GM12865 (cell line): ENCODE data around the gene PIK3CG.

Source experiments
- DNase-seq: peaks from one replicate; pipeline ENCODE4 v3.0.0; 2010; ENCODE audit warnings: low read depth
- H3K4me3 ChIP-seq: 2 replicates; pipeline ENCODE4 v1.5.1; 2011; ENCODE audit warnings: mild to moderate bottlenecking, low read depth, low read length, control low read depth
- TF ChIP-seq, protein P1 (sequence below): IDR thresholded peaks from 2 replicates; pipeline ENCODE4 v1.5.1; 2011; ENCODE audit warnings: low read length, control low read depth, low read depth, inconsistent platforms; ENCODE audit not compliant: insufficient read depth; ENCODE audit errors: missing control alignments

PIK3CG gene

DNA sequence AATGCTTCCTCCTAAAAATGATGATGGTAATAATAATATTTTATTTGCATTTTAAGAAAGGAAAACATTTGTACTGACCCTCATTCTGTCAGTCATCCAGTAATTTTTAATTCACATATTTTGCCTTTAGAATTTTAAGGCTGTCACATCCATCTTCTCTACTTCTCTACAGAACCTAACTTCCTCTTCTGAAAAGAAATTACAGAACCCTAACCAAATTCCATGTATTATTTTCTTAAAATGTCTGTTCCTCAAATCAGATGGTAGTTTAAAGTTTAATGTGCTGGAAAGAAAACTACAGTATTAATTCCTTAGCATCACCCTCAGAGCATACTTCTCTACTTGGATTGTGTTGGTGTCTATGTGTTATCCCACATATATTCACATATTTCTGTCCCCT, 9.0 kb downstream of the PIK3CG start:
- TF ChIP-seq, protein P1, sequence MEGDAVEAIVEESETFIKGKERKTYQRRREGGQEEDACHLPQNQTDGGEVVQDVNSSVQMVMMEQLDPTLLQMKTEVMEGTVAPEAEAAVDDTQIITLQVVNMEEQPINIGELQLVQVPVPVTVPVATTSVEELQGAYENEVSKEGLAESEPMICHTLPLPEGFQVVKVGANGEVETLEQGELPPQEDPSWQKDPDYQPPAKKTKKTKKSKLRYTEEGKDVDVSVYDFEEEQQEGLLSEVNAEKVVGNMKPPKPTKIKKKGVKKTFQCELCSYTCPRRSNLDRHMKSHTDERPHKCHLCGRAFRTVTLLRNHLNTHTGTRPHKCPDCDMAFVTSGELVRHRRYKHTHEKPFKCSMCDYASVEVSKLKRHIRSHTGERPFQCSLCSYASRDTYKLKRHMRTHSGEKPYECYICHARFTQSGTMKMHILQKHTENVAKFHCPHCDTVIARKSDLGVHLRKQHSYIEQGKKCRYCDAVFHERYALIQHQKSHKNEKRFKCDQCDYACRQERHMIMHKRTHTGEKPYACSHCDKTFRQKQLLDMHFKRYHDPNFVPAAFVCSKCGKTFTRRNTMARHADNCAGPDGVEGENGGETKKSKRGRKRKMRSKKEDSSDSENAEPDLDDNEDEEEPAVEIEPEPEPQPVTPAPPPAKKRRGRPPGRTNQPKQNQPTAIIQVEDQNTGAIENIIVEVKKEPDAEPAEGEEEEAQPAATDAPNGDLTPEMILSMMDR: no peak
- DNase-seq: no peak
- H3K4me3 ChIP-seq: no peak overlapping the region

GRCh38 chr7:106875508-106875907, 10.4 kb downstream of the PIK3CG start:
- H3K4me3 ChIP-seq: no peak overlapping the region
- TF ChIP-seq, protein P1: no peak

GRCh38 chr7:106878748-106879439, 13.8 kb downstream of the PIK3CG start:
- no peak for DNase-seq
- no peak overlapping the region for H3K4me3 ChIP-seq
- TF ChIP-seq, protein P1: no peak

More at GRCh38 chr7:106875508-106875907, 10.4 kb downstream of the PIK3CG start:
- no peak for DNase-seq

- no peak overlapping the region for H3K4me3 ChIP-seq
- TF ChIP-seq, protein P1: no peak
- DNase-seq: no peak
These were observed 16.9 kb downstream of the PIK3CG start for GRCh38 chr7:106881984-106882383.

GRCh38 chr7:106883456-106884026, 18.5 kb downstream of the PIK3CG start:
- DNase-seq: no peak
- no peak overlapping the region for H3K4me3 ChIP-seq
- TF ChIP-seq, protein P1: no peak

- no peak overlapping the region for H3K4me3 ChIP-seq
- DNase-seq: no peak
- TF ChIP-seq, protein P1: no peak
These were observed 20.6 kb downstream of the PIK3CG start for GRCh38 chr7:106885652-106886051.

DNA sequence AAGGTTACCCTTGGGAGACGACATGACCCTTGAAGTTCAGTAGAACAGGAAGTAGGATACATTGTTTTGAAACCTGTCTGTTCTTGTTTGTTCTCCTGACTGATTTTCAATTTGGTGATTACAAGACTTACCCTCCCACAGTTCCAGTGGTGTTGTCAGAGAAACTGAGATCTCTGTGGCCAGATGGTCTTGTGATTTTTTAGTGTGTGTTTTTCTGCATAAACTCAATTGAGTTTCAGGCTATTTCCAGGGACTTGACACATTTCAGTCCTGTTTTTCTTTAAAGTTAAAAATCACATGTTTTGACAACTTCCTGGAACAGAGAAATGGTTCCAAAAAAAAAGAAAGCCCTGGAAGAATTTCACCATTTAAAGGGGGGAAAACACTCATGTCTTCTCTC, 22.3 kb downstream of the PIK3CG start:
- peak; percentile 69 for DNase-seq
- TF ChIP-seq, protein P1: no peak
- no peak overlapping the region for H3K4me3 ChIP-seq
